ENCODE data around the gene CPN1. TPM values are rescaled to one million over a fixed set of nuclear protein-coding genes. Genes with fewer than 3 reads are reported as not detected.
A peak's percentile ranks its signal among the peaks of the same experiment; 100 is the strongest.

The CPN1 gene
- total RNA-seq, 1 donor from 2014 or later = not detected

GRCh38 chr10:100076750-100077149 lies 4.9 kb downstream of the CPN1 start:
- DNase-seq (ENCODE audit: low spot score) = no peak

- no peak for DNase-seq (ENCODE audit: low spot score)
These were observed 6.0 kb downstream of the CPN1 start for GRCh38 chr10:100075426-100076220.

GRCh38 chr10:100072514-100072913 lies 9.2 kb downstream of the CPN1 start:
- DNase-seq (ENCODE audit: low spot score) = no peak

- no peak for DNase-seq (ENCODE audit: low spot score)
These were observed 10.1 kb downstream of the CPN1 start for GRCh38 chr10:100071529-100071928.

- DNase-seq (ENCODE audit: low spot score) = no peak
These were observed 14.2 kb downstream of the CPN1 start for GRCh38 chr10:100067466-100067865.

- DNase-seq (ENCODE audit: low spot score) = no peak
These were observed 16.5 kb downstream of the CPN1 start for GRCh38 chr10:100065084-100065660.

GRCh38 chr10:100061401-100061800 lies 20.3 kb downstream of the CPN1 start:
- DNase-seq (ENCODE audit: low spot score) = no peak

- DNase-seq (ENCODE audit: low spot score) = no peak
These were observed 23.7 kb downstream of the CPN1 start for GRCh38 chr10:100057948-100058347.

GRCh38 chr10:100053686-100054460 lies 27.8 kb downstream of the CPN1 start:
- no peak for DNase-seq (ENCODE audit: low spot score)

- DNase-seq (ENCODE audit: low spot score) = peak; percentile 90
These were observed 35.6 kb downstream of the CPN1 start for GRCh38 chr10:100046021-100046486.

- no peak for DNase-seq (ENCODE audit: low spot score)
These were observed 36.1 kb downstream of the CPN1 start for GRCh38 chr10:100045592-100045991.

- peak; percentile 57 for DNase-seq (ENCODE audit: low spot score)
These were observed 37.9 kb downstream of the CPN1 start for GRCh38 chr10:100043796-100044195.

- DNase-seq (ENCODE audit: low spot score) = peak; percentile 55
These were observed 38.3 kb downstream of the CPN1 start for GRCh38 chr10:100043344-100043743.

- no peak for DNase-seq (ENCODE audit: low spot score)
These were observed 40.2 kb downstream of the CPN1 start for GRCh38 chr10:100041306-100042002.

- no peak for DNase-seq (ENCODE audit: low spot score)
These were observed 43.1 kb downstream of the CPN1 start for GRCh38 chr10:100038561-100039071.

GRCh38 chr10:100037758-100038315 lies 43.8 kb downstream of the CPN1 start:
- DNase-seq (ENCODE audit: low spot score) = no peak

- DNase-seq (ENCODE audit: low spot score) = no peak
These were observed 44.8 kb downstream of the CPN1 start for GRCh38 chr10:100036850-100037249.

GRCh38 chr10:100033766-100034418 lies 47.8 kb downstream of the CPN1 start:
- DNase-seq (ENCODE audit: low spot score) = no peak

GRCh38 chr10:100027416-100027815 lies 54.3 kb downstream of the CPN1 start:
- no peak for DNase-seq (ENCODE audit: low spot score)

- no peak for DNase-seq (ENCODE audit: low spot score)
These were observed 56.1 kb downstream of the CPN1 start for GRCh38 chr10:100025576-100025975.

- DNase-seq (ENCODE audit: low spot score) = no peak
These were observed 56.9 kb downstream of the CPN1 start for GRCh38 chr10:100024748-100025147.
